NCI-H1092 treated with DMSO at 0.1 percent for 48 hours (cell line): ENCODE data around the gene TMEM254.
"Not testable (repeated sequence)": the region's sequence is repeated elsewhere in the genome, so short reads cannot be mapped to it uniquely, and the experiment has no call there.

Source experiments
- DNase-seq: peaks from one replicate; lab custom pipeline; 2025; lab: John Stamatoyannopoulos, UW

Gene TMEM254

GRCh38 chr10:80133687-80134086 lies 55.2 kb downstream of the TMEM254 start:
- DNase-seq = not testable (repeated sequence)

- DNase-seq = no peak
These were observed 57.7 kb downstream of the TMEM254 start for GRCh38 chr10:80136134-80136571.

GRCh38 chr10:80137031-80137862 lies 58.8 kb downstream of the TMEM254 start:
- no peak for DNase-seq

- no peak for DNase-seq
These were observed 59.5 kb downstream of the TMEM254 start for GRCh38 chr10:80137920-80138319.

GRCh38 chr10:80139265-80139664 lies 60.8 kb downstream of the TMEM254 start:
- no peak for DNase-seq

- DNase-seq = no peak
These were observed 61.8 kb downstream of the TMEM254 start for GRCh38 chr10:80140251-80140650.

- no peak for DNase-seq
These were observed 63.4 kb downstream of the TMEM254 start for GRCh38 chr10:80141696-80142460.
